22Rv1 (cell line): ENCODE measurements around the gene ARL6IP6.

Experiments used
- CTCF ChIP-seq: fragments of 450-650 bp; IDR thresholded peaks from 2 replicates; pipeline ENCODE4 v1.5.1; 2017; ENCODE audit warnings: mild to moderate bottlenecking
- ZFX ChIP-seq: fragments of 450-650 bp; IDR thresholded peaks from 2 replicates; pipeline ENCODE4 v1.6.1; 2017; ENCODE audit warnings: antibody characterized with exemption, borderline replicate concordance

GRCh38 chr2:152811916-152812315 is 93.5 kb downstream of the ARL6IP6 start:
- TF ChIP-seq CTCF, result no peak
- TF ChIP-seq ZFX, result no peak
